GM12873 (cell line): ENCODE results near the gene PRDM9.

Source experiments
- TF ChIP-seq, protein P1 (sequence below): IDR thresholded peaks from 2 replicates; pipeline ENCODE4 v1.5.1; 2012; ENCODE audit warnings: low read depth, mild to moderate bottlenecking, moderate library complexity, low read length, control low read depth; ENCODE audit not compliant: insufficient read depth; ENCODE audit errors: missing control alignments

PRDM9 gene

DNA sequence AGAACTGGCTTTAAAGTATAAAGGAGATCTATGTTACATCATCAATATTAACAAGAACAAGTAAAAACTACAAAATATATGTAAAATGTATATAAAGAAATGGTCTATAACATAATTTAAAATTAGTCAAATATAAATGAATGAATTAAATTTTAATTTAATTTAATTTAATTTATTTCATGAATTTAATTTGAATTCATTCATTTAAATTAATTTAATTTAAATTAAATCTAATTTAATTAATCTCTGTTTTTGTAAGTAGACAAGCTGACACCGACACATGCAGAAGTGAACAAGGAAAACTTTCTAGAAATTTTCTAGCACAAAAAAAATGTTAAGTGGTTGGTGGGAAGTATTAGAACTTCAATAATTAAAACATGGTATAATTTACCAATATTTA lies 10.8 kb upstream of the PRDM9 start:
- TF ChIP-seq, protein P1, sequence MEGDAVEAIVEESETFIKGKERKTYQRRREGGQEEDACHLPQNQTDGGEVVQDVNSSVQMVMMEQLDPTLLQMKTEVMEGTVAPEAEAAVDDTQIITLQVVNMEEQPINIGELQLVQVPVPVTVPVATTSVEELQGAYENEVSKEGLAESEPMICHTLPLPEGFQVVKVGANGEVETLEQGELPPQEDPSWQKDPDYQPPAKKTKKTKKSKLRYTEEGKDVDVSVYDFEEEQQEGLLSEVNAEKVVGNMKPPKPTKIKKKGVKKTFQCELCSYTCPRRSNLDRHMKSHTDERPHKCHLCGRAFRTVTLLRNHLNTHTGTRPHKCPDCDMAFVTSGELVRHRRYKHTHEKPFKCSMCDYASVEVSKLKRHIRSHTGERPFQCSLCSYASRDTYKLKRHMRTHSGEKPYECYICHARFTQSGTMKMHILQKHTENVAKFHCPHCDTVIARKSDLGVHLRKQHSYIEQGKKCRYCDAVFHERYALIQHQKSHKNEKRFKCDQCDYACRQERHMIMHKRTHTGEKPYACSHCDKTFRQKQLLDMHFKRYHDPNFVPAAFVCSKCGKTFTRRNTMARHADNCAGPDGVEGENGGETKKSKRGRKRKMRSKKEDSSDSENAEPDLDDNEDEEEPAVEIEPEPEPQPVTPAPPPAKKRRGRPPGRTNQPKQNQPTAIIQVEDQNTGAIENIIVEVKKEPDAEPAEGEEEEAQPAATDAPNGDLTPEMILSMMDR: no peak

DNA sequence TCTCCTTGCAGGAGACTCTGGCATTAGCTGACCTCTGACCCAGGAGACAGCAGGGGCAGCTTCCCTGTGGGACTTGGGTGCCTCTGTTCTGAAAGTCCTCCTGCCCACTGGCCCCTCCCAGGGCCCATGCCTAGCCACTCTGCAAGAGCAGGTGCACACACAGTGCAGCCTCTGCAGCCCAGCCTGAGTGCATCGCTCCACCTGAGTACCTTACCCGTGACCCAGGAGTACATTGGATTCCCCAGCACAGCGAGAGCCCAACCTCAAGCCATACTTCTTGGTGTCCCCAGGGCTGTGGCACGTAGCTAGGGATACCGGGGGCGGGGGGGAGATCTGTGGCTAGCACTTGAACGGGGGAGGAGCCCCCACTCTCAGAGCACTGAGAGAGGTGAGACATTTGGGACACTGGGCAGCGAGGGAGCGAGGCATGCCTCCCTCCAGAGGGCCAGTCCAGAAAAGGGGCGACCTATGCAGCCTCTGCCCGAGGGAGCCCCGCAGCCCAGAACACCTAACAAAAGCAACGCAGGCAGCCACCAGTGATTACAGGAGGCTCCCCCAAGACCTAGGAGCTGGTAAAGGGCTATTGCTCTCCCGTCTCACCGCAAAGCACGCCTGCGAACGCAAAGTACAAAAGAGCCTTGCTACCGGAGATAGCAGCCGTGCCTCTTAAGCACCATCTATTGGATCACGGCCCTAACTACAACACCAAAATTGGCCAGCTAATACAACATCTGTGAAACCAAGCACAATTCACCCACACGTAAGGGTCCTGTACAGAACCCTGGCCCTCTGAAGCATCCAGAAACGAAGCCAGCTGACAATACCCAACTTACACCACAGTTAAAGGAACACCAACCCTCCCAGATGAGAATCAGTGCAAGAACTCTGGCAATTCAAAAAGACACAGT lies 826 bp upstream of the PRDM9 start:
- TF ChIP-seq, protein P1: no peak

DNA sequence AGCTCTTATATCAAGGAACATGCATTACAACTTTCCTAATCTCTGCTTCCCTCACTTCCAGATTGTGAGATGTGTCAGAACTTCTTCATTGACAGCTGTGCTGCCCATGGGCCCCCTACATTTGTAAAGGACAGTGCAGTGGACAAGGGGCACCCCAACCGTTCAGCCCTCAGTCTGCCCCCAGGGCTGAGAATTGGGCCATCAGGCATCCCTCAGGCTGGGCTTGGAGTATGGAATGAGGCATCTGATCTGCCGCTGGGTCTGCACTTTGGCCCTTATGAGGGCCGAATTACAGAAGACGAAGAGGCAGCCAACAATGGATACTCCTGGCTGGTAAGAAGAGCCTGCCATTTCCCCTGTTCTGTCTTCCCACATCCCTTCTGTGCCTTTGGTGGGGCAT lies 15.1 kb downstream of the PRDM9 start:
- TF ChIP-seq, protein P1: no peak

DNA sequence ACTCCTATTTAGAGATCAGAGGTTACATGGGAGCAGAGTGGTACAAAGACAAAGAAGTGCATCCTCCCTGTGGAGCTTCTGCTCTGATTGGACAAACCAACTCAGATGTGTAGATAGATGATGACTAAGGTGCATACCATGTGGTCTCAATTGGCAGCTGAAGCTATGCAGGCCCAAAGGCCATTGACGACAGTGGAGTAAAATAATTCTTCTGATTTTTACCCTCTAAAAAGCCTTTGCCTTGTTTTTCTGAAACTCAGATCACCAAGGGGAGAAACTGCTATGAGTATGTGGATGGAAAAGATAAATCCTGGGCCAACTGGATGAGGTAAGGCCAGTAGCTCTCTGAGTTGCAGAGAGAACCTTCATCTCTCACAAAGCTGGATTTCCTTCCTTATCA lies 15.6 kb downstream of the PRDM9 start:
- TF ChIP-seq, protein P1: no peak

DNA sequence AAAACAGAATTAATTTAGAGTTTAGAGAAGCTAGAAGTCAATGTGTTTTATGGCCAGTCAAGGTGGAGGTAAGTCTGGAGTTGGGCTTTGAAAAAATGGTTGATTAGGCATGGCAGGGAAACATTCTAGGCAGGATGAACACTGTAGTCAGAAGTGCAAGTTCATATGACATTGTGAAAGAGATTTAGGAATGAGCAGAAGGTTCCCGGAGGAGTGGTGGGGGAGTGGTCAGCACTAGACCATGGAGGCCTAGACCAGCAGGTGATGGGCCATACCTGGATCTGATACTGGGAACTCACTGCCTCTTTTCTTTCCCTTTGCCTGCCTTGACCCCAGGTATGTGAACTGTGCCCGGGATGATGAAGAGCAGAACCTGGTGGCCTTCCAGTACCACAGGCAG lies 16.6 kb downstream of the PRDM9 start:
- TF ChIP-seq, protein P1: no peak

DNA sequence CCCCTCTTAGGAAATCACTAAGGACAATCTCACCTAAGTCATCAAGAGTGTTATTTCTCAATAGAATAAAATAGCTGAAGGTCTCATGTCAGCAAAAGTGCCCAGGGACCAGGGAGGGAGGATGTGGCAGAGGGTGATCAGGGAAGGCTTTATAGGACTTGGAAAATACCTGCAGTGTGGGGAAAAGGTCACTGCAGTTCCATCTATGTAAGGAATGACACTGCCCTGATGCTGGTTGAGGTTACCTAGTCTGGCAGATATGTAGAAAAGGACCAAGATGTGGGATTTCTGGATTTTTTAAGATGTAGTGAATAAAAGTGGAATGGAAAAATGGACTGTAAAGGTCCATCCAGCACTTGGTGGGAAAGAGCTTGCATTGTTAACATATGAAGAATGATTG lies 18.3 kb downstream of the PRDM9 start:
- TF ChIP-seq, protein P1: no peak

DNA sequence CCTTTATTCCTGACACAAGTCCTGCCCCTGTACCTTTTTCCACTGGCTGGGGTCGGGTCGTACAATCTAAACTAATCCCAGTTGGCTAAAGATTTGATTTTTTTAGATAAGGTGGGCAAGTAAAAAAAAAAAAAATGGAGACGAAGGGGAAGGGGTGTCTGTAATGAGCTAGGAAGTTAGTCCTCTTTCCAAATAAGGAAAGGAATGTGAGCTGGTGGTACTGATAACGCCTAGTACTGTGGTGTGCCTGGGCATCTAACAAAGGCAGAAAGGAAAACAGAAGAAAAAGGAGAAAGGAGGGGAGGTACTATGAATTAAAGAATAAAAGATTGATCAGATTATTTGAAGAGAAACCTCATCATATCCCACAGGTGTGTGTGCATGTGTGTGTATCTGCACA lies 21.3 kb downstream of the PRDM9 start:
- TF ChIP-seq, protein P1: no peak
